Sigmoid colon (tissue), 7 donors: ENCODE data around the gene HOXA5. TPM values are rescaled to one million over a fixed set of nuclear protein-coding genes. Genes with fewer than 3 reads are reported as not detected.

Experiments
- DNase-seq: peaks from one replicate; pipeline ENCODE4 v3.0.0-alpha.2; 2019
- H3K27ac ChIP-seq, 4 donors: fragments of 200-600 bp; sonication (generic); one replicate each; pipeline ENCODE4 v1.5.1; 2016 to 2019; ENCODE audit warnings: mild to moderate bottlenecking in 1 of 4
- H3K27me3 ChIP-seq, 3 donors: fragments of 200-600 bp; sonication (generic); one replicate each; pipeline ENCODE4 v1.5.1; 2019; ENCODE audit warnings: mild to moderate bottlenecking in 1 of 3
- H3K36me3 ChIP-seq, 4 donors: fragments of 200-600 bp; sonication (generic); one replicate each; pipeline ENCODE4 v1.5.1; 2016 to 2019
- H3K4me1 ChIP-seq, 4 donors: fragments of 200-600 bp; sonication (generic); one replicate each; pipeline ENCODE4 v1.5.1; 2017 to 2019
- H3K4me3 ChIP-seq, 4 donors: fragments of 200-600 bp; sonication (generic); one replicate each; pipeline ENCODE4 v1.5.1; 2017 to 2019; ENCODE audit warnings: mild to moderate bottlenecking in 2 of 4, moderate library complexity in 1 of 4
- H3K9me3 ChIP-seq, 4 donors: fragments of 200-600 bp in 3 of 4; sonication (generic) in 3 of 4; one replicate each; pipeline versions ENCODE4 v1.5.1 to v1.6.1; 2013 to 2019
- CTCF ChIP-seq, 4 experiments: fragments of 450-650 bp in 3 of 4; fragments of 200-600 bp in 1 of 4; IDR thresholded peaks; one replicate each; pipeline ENCODE4 v1.5.1; 2016 to 2019; ENCODE audit warnings: antibody characterized with exemption in 4 of 4, mild to moderate bottlenecking in 3 of 4, moderate library complexity in 2 of 4
- EP300 ChIP-seq, 4 donors: sonication (generic); formaldehyde crosslinking; IDR thresholded peaks; one replicate each; pipeline ENCODE4 v1.6.1; 2017; ENCODE audit warnings: antibody characterized with exemption in 4 of 4
- POLR2A ChIP-seq, 2 donors: fragments of 450-650 bp; IDR thresholded peaks; one replicate each; pipeline ENCODE4 v1.6.1; 2016; ENCODE audit warnings: antibody characterized with exemption in 2 of 2, mild to moderate bottlenecking in 2 of 2, moderate library complexity in 2 of 2
- POLR2AphosphoS5 ChIP-seq, 4 donors: sonication (generic); formaldehyde crosslinking; IDR thresholded peaks; one replicate each; pipeline ENCODE4 v1.6.1; 2017; ENCODE audit warnings: antibody characterized with exemption in 4 of 4
- WGBS, 2 donors: extraction: QIAGEN DNeasy Blood & Tissue Kit; methylation state at CpG; one replicate each; pipeline ENCODE4 v1.1.7; 2013; 5-methylcytosine and 5-hydroxymethylcytosine counted together
- intact Hi-C: fragments of 100-400 bp; cut with DNase I; formaldehyde crosslinking; loops from one replicate; pipeline ENCODE4 v1.15.1; 2023
- polyA plus RNA-seq, 3 donors: library from polyadenylated mRNA; stranded (reverse); fragments of 200-250 nt; gene quantifications; one replicate each; pipeline ENCODE4 v1.2.3, GENCODE V29; 2013
- total RNA-seq, 4 donors: library from RNA; depleted of rRNA; stranded (reverse); fragments of >200 nt; gene quantifications; one replicate each; pipeline ENCODE4 v1.1.0, GENCODE V29; 2016
- donor health status: healthy with polysubstance abuse.
- donor health status: Bipolar disorder and iron deficiency.
- donor health status: healthy.

The HOXA5 gene
- total and polyA plus RNA-seq, 7 donors, result 3.2 to 14.3 (median 10.2) TPM

- H3K36me3 ChIP-seq, result no peaks in the 10 kb centered on the region
These were observed 31.7 kb downstream of the HOXA5 start for GRCh38 chr7:27111751-27112277.

GRCh38 chr7:27111042-27111750, 32.3 kb downstream of the HOXA5 start:
- H3K4me3 ChIP-seq, result peak overlapping the region in 3 of 4 donors; percentile 18 to 42 (median 38)
- H3K9me3 ChIP-seq, result no peaks in the 10 kb centered on the region
- peak; percentile 85 for DNase-seq
- H3K27ac ChIP-seq, result peak overlapping the region; percentile 93 to 99 (median 94)
- TF ChIP-seq CTCF (IDR thresholded peaks at IDR 0.05) (no peak), POLR2A (IDR thresholded peaks at IDR 0.05) (no peak), POLR2AphosphoS5 (IDR thresholded peaks at IDR 0.05) (peak in 1 of 4 donors; percentile 44), EP300 (IDR thresholded peaks at IDR 0.05) (no peak)
- peaks cover 0 to 77% (median 65%) of the 10 kb centered on the region in 4 donors for H3K4me1 ChIP-seq
- 26 to 57% methylated on average over 6 of the region's 6 CpGs for whole genome bisulfite sequencing, 2 donors
- intact Hi-C loops, result no loop called here
- no peaks in the 10 kb centered on the region for H3K36me3 ChIP-seq
- H3K27me3 ChIP-seq, result no peaks in the 10 kb centered on the region

More at GRCh38 chr7:27111751-27112277, 31.7 kb downstream of the HOXA5 start:
- intact Hi-C loops, result no loop called here
- no peaks in the 10 kb centered on the region for H3K9me3 ChIP-seq
- no peak for DNase-seq
- no peaks in the 10 kb centered on the region for H3K27me3 ChIP-seq
- H3K4me3 ChIP-seq, result no peak overlapping the region
- WGBS, 2 donors, result 9 to 54% methylated on average over 4 of the region's 4 CpGs
- peak overlapping the region; percentile 93 to 99 (median 94) for H3K27ac ChIP-seq
- TF ChIP-seq CTCF (IDR thresholded peaks at IDR 0.05), result no peak
- no peak for TF ChIP-seq EP300 (IDR thresholded peaks at IDR 0.05)
- no peak for TF ChIP-seq POLR2A (IDR thresholded peaks at IDR 0.05)
- TF ChIP-seq POLR2AphosphoS5 (IDR thresholded peaks at IDR 0.05), result no peak
- peaks cover 0 to 77% (median 71%) of the 10 kb centered on the region in 4 donors for H3K4me1 ChIP-seq

GRCh38 chr7:27110186-27111031, 33.1 kb downstream of the HOXA5 start:
- no peaks in the 10 kb centered on the region for H3K27me3 ChIP-seq
- no peaks in the 10 kb centered on the region for H3K9me3 ChIP-seq
- H3K36me3 ChIP-seq, result no peaks in the 10 kb centered on the region
- 31 to 66% methylated on average over 66 of the region's 66 CpGs for WGBS, 2 donors
- peak overlapping the region; percentile 14 to 42 (median 28) for H3K4me3 ChIP-seq
- peak; percentile 89 for DNase-seq
- H3K27ac ChIP-seq, result peak overlapping the region; percentile 93 to 99 (median 94)
- intact Hi-C loops, result no loop called here
- peaks cover 0 to 78% (median 61%) of the 10 kb centered on the region in 4 donors for H3K4me1 ChIP-seq
- peak in 3 of 4 donors; percentile 64 to 69 (median 64) for TF ChIP-seq POLR2AphosphoS5 (IDR thresholded peaks at IDR 0.05)
- peak in 1 of 4 donors; percentile 24 for TF ChIP-seq EP300 (IDR thresholded peaks at IDR 0.05)
- TF ChIP-seq CTCF (IDR thresholded peaks at IDR 0.05), result no peak

- H3K27me3 ChIP-seq, result no peaks in the 10 kb centered on the region
- intact Hi-C loops, result no loop called here
- 83 to 86% methylated on average over 4 of the region's 4 CpGs for WGBS, 2 donors
- DNase-seq, result no peak
- H3K4me1 ChIP-seq, result peaks cover 0 to 81% (median 56%) of the 10 kb centered on the region in 4 donors
- H3K27ac ChIP-seq, result peak overlapping the region; percentile 93 to 99 (median 94)
- H3K36me3 ChIP-seq, result no peaks in the 10 kb centered on the region
- TF ChIP-seq CTCF (IDR thresholded peaks at IDR 0.05) (no peak), POLR2A (IDR thresholded peaks at IDR 0.05) (no peak), POLR2AphosphoS5 (IDR thresholded peaks at IDR 0.05) (no peak), EP300 (IDR thresholded peaks at IDR 0.05) (no peak)
- H3K9me3 ChIP-seq, result no peaks in the 10 kb centered on the region
- no peak overlapping the region for H3K4me3 ChIP-seq
These were observed 33.9 kb downstream of the HOXA5 start for GRCh38 chr7:27109466-27110185.
